NCI-H524 treated with DMSO at 0.1 percent for 48 hours (cell line): Measurements from ENCODE around the gene TCF7L1.
"Not testable (repeated sequence)": the region's sequence is repeated elsewhere in the genome, so short reads cannot be mapped to it uniquely, and the experiment has no call there.

Experiments
- DNase-seq: peaks from one replicate; lab custom pipeline; 2025; lab: John Stamatoyannopoulos, UW

The TCF7L1 gene, protein sequence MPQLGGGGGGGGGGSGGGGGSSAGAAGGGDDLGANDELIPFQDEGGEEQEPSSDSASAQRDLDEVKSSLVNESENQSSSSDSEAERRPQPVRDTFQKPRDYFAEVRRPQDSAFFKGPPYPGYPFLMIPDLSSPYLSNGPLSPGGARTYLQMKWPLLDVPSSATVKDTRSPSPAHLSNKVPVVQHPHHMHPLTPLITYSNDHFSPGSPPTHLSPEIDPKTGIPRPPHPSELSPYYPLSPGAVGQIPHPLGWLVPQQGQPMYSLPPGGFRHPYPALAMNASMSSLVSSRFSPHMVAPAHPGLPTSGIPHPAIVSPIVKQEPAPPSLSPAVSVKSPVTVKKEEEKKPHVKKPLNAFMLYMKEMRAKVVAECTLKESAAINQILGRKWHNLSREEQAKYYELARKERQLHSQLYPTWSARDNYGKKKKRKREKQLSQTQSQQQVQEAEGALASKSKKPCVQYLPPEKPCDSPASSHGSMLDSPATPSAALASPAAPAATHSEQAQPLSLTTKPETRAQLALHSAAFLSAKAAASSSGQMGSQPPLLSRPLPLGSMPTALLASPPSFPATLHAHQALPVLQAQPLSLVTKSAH

DNA sequence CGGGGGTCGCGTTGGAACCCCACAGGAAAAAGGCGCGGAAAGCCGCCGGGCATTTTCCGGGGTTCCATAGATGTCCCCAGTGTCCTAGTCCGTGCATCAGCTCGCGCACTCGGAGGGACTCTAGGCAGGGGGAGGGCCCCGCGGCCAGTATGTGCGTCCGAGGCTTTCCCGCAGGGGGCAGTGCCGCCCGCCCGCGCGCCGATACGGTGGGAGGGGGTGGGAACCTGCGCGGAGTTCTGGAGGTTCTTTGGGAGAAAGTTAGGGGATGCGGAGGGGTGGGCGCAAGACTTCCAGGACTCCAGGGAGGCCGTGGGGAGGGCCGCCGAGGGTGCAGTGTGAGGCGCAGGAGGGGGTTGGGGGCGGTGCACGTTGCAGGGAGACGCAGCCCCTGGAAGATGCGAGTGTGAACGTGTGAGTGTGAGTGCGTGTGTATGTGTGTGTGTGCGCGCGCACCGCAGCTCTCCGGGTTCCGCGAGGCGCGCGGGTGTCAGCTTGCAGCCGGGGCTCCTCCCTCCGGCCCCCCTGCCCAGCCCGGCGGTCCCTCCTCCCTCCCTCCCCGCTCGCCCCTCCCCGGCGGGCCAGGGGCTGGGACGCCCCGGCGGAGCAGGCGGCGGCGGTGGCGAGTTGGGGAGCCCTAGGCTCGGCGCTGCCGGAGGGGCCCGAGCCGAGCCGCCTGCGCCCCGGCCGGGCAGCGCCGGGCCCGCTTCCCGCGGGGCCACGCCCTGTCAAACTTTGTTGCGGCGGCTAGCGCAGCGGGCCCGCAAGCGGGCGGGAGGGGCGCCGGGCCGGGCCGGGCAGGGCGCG lies at the start of gene TCF7L1:
TSS of gene TCF7L1 (plus strand) at position 559 of the 804 bp plus-strand sequence. CDS start 293 bp downstream, outside the sequence.
- no peak for DNase-seq

DNA sequence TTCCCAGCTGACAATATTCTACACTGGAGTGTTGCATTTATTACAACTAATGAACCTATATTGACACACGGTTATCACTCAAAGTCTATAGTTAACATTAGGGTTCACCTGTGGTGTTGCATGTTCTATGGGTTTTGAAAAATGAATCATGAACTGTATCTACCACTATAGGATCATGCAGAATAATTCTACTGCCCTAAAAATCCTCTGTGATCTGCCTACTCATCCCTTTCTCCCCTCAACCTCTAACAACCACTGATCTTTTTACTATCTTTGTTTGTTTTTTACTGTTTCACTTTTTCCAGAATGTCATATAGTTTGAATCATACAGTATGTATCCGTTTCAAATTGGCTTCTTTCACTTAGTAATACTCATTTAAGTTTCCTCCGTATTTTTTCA lies 47.6 kb upstream of the TCF7L1 start:
- DNase-seq: no peak

DNA sequence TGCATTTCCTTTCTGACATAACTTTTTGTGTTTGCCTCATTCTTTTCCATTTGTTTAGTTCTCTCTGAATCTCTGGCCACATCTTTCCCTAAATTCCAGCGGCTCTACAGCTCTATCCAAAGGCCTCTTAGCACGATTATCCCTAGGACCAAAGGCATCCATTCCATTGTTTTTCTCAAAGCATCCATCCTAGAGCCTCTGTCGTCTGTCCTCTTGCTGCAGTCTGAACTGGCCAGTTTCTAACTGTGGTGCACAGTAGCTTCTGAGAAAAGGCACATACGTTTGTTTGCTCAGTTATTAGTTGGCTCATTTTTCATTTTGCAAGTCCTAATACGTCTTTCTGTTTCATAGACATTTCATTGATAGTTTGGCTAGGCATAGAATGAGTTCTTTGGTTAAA lies 45.7 kb upstream of the TCF7L1 start:
- DNase-seq: no peak

DNA sequence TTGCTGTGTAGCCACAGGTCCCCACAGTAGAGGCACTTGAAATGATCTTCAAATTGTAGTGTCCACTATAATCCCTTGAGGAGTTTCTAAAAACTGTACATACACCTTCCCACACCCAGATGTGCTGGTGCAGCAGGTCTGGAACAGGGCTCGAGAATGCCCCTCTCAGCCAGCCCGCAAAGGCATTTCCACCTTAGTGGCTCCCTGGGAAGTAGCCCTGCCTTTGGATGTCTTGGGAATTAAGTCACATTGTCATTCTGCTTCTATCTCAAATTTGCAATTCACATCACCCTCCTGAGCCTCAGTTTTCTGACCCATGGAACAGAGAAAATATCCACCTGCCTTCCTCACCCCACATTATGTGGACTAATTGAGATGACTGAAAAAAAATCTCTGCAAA lies 44.3 kb upstream of the TCF7L1 start:
- no peak for DNase-seq

DNA sequence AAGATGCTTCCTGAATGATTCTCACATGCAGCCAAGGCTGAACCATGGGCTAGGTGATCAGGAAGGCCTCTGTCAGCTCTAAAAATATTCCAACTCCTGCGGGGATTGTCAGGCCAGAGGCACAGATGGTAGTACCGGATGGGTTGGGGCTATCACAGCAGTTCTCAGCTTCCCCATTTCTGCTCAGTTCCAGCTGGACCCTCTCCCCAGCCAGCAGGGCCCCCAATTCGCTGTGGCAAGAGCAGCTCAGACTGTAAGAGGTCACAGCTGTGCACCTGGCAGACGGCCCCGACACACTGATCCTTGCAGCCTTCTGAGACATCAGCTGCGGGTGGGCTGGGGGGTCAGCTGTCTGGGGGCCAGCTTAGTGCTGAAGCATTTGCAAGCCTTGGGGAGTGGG lies 43.6 kb upstream of the TCF7L1 start:
- DNase-seq: peak; percentile 97

DNA sequence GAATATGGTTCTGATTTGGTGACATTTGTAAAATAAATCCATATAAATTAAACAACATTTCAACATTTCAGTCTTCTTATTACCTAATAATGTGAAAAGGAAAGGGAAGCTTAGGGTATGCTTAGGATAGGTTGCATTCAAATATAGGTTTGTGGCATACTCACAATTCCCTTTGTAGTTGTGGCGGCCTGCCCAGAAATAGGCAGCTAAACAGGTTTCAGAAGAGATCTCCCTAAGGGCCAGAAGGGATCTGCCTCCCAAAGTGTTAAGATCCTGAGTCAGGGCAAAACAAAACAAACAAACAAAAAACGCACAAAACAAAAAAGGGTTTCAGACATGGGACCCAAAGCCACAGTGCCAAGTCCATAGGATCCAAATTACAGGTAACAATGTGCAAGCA lies 41.4 kb upstream of the TCF7L1 start:
- no peak for DNase-seq

DNA sequence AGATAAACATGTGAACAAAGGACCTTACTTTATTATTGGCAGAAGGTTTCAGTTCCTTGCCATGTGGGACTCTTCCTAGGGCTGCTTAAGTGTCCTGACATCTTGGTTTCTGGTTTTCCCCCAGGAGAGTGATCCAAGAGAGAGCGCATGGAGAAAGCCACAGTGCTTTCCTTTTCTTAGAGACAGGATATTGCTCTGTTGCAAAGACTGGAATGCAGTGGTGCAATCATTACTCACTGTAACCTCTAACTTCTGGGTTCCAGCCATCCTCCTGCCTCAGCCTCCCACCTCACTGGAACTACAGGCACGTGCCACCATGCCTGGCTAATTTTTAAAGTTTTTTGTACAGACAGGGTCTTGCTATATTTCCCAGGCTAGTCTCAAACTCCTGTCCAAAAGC lies 38.1 kb upstream of the TCF7L1 start:
- DNase-seq: no peak

DNA sequence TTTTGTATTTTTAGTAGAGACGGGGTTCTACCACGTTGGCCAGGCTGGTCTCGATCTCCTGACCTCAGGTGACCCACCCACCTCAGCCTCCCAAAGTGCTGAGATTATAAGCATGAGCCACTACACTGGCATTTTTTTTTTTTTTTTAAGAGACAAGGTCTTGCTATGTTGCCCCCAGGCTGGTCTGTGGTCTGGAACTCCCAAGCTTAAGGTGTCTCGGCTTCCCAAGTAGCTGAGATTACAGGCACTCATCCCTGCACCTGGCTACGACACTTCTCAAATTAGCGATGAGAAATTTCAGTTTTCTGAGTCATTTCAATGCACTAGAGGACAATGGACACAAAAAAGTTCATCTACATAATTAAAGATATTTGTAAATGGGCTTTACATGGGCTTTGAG lies 36.6 kb upstream of the TCF7L1 start:
- DNase-seq: no peak

DNA sequence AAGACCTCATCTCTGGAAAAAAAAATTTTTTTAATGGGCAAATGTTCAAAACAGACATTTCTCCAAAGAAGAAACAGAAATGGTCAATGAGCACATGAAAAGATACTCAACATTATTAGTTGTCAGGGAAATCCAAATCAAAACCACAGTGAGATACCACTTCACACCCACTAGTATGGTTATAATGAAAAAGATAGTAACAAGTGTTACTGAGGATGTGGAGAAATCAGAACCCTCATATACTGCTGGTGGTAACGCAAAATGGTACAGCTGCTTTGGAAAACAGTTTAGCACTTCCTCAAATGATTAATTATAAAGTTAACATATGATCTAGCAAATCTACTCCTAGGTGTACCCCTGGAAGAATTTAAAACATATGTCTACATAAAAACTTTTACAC lies 29.0 kb upstream of the TCF7L1 start:
- DNase-seq: no peak

DNA sequence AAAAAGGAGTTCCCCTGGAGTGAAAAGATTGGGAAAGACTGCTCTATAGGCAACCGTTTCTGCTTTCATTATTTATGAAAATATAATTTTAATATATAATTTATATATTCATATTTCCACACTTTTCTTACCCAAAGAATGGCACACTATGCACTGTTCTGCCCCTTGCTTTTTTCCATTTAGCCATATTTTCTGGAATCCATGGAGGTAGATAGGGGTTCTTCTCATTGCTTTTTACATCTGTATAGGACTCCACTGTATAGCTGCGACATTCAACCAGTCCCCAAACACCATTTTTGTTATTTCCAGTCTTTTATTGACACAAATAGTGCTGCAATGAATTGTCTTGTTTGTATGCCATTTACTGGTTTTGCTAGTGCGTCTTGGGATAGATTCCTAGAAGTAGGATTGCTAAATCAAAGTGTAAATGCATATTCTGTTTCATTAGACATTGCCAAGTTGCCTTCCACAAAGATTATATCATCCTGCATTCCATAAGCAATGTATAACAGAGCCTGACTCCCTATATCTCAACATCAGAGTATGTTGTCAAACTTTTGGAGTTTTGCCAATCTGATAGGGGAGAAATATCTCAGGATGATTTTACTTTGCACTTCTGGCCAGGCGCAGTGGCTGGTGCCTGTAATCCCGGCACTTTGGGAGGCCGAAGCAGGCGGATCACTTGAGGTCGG lies 26.6 kb upstream of the TCF7L1 start:
- DNase-seq: no peak

DNA sequence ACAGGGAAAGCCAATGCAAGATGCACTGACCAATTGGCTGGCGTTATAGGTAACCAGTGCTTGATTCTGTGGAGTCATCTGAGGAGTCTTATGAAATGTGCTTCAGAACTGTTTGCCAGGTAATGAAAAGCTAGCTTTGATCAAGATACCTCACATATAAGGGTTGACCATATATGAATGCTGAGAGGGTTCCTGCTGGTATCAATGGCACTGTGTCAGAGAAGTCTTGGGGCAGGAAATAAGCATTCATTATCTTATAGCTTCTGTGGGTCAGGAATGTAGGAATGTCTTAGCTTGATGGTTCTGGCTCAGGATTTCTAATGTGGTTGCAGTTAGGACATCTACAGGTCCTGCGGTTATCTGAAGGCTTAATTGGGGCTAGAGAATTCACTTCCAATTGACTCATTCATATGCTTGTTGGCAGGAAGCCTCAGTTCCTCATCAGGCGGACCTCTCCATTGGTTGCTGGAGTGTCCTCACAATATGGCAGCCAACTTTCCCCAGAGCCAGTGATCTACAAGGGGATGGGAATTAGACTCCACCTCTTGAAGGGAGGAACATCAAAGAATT lies 22.1 kb upstream of the TCF7L1 start:
- no peak for DNase-seq

DNA sequence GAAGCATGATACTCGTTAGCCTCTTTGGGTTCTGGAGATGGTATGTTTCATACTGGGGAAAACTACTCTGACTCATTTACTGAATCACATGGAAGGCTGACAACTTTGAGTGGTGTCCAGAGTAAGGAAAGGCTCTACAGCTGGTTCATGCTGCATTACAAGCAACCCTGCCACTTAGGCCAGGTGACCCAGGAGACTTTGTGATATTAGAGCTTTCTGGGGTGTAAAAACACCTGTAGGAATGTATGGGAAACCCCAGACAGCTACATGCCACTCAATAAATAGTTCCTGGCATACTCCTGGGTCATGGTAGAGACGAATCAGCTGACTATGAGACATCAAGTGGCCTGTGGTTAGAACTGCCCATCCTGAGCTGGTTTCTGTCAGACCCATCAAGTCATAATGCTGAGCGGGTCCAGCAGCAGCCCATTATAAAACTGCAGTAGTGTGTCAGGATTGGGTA lies 21.3 kb upstream of the TCF7L1 start:
- no peak for DNase-seq

DNA sequence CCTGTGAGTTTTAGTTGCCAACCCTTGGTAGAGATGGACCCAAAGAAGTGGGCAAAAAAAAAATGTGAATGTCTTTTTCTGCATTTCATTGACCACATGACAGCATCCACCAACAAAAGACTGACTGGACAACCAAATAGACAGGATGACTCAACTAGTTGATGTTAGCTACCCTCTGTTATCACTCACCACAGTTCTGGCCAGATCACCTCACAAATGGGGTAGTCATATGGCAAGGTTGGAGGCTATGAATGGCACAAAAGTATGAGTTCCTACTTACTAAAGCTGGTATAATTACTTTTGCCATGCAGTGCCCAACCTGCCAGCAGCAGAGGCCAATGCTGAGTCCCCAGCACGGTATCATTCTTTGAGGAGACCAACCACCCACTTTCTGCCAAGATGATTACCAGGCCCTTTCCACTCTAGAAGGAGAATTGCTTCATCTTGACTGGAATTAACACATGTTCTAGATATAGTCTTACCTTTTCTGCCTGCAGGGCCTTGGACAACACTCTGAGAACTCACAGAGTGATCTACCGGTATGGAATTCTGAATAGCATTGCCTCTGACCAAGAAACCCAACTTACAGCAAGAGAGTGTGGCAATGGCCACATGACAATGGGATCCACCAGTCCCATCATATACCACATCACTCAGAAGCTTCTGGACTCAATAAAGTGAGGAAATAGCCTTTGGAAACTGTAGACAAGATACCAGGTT lies 20.1 kb upstream of the TCF7L1 start:
- no peak for DNase-seq

DNA sequence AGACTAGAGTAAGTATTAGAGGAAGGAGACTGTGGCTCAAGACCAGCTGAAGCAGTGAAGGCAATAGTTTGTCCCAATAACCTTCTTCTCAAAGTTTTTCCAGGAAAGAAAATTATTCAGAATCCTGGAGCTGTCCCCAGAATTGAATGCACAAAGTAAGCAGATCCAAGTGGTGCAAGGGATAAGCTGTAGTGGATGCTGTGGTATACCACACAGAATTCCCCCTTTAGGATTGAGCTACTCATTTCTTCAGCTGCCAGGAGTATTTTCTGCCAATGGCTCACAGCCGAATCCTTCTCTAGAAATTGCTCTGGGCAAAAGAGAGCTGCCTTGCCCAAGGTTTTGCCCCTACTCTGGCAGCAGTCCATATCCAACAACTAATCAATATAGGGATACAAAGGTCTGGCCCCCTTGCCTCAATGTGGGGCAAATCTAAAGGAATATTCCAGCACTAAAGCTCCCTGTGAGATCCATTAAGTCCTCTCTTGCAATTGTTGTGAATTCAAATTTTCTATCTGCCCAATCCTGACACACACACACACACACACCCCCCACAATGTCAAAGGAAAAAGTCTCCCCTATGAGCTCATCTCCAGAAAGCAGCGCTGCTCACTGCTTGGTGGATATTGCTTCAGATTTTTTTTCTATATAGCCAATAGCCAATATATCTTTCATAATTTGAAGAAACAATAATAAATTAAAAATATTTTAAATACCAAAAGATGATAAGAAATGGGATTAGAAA lies 18.4 kb upstream of the TCF7L1 start:
- no peak for DNase-seq

DNA sequence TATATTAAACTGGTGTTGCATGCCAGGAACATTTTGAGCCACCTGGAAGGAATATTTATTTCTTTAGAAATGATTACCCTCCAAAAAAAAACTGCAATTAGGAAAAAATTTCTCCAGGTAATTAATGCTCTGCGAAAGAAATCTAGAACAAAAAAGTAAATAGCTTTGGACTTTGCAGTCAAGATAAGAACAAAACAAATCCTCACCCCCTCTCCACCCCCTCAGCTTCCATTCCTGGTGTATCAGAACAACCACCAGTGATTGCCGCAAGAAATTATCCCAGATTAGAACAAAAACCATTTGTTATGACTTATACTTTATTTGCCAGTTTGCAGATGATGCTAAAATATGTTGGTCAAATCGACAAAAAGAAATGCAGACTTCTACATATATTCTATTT lies 17.0 kb upstream of the TCF7L1 start:
- no peak for DNase-seq

DNA sequence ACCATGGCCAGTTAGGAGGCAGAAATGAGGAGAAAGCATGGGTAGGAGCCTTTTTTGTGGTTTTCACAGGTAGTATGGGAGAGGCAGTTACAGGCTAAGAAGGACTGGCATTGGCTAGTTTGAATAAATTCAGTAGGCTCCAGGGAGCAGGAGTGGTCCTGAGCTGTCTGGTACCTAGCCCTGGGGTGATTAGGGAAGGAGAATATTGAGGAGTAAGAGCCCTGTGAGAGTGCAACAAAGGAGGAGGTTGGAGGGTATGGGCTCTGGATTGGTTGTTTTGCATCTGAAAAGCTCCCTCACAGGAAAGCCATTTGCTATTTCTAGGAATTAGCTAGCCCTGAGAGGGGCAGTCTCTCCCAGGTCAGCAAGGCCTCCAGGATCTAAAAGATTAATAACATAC lies 13.3 kb upstream of the TCF7L1 start:
- DNase-seq: no peak

DNA sequence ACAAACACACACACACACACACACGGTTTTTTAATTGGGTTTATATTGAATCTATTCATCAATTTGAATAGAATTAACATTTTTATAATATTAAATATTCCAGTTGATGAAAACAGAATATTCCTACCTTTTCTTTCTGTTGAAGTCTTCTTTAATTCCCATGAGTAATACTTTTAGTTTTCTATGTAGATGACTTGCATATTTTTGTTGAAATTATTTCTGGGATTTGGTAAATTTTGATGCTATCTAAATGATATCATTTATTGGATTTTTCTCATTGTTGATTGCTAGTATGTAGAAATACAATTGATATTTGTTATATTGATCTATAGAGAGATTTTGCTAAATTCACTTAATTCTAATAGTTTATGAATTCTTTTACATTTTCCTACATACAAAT lies 12.8 kb upstream of the TCF7L1 start:
- no peak for DNase-seq

DNA sequence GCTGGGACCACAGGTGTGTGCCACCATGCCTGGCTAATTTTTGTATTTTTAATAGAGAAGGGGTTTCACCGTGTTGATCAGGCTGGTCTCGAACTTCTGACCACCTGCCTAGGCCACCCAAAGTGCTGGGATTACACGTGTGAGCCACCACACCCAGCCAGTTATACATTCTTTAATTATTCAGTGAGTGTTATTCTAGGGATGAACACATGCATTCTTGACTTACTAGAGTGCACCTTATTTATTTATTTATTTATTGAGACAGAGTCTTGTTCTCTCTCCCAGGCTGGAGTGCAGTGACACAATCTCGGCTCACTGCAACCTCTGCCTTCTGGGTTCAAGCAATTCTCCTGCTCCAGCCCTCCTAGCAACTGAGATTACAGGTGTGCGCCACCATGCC lies 6.7 kb upstream of the TCF7L1 start:
- not testable (repeated sequence) for DNase-seq

DNA sequence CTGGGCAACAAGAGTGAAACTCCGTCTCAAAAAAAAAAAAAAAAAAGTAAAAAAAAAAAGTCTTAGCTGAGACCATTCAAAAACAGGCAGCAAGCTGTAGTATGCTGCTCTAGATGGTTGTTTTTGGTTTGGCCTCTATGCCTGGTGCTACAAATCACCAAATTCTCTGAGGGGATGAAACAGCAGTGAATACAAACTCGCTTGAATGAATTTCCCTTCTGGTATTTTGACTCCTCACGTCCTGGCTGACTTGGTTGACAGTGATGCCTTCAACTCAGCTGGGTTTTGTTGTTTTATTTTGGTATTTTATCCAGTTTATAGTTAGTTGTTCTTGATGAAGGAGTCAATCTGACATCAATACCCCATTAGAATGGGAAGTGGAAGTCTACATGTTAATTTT lies 3.3 kb upstream of the TCF7L1 start:
- no peak for DNase-seq

DNA sequence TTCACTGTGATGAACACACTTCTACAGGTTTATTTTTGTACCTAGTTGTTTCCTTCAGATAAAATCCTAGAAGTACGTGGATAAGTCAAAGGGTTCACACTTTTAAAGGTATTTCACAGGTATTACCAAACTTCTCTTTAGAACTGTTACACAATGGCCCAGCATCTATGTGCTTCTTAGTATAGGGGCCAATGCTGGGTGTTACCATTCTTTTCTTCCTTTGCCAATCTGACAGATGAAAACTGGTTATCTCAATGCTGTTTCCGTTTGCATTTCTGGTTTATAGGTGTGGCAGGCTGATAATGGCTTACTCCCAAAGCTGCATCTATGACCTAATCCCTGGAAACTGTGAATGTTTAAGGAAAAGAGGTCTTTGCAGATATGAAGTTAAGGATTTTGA lies 2.8 kb upstream of the TCF7L1 start:
- DNase-seq: no peak

DNA sequence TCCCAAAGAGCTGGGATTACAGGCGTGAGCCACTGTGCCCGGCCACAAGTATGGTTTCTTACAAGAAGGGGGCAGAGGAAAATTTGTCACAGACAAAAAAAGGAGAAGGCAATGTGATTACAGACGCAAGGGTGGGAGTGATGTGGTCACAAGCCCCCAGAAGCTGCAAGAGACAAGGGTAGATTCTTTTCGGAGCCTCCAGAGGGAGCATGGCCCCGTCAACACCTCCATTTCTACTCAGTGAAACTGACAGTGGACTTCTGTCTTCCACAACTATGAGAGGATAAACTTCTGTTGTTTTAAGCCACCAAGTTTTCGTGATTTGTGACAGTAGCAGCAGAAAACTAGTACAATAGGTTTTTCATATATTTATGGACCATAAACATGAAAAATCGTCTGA lies 2.1 kb upstream of the TCF7L1 start:
- no peak for DNase-seq
